CD4-positive, alpha-beta T cell (primary cell): ENCODE measurements around the gene WDR11. TPM values are rescaled to one million over a fixed set of nuclear protein-coding genes. Genes with fewer than 3 reads are reported as not detected.

Source experiments
- ATAC-seq: fragments of 200-7000 bp; cut with Tn5 transposase; one replicate; pipeline ENCODE4 v1.10.0; 2022; ENCODE audit warnings: mild to moderate bottlenecking; ENCODE audit not compliant: poor library complexity
- CTCF ChIA-PET: fragments of 350-600 bp; sonication (Branson Sonifier 250); formaldehyde crosslinking; loops from one replicate; lab custom pipeline; 2021; ENCODE audit warnings: antibody characterized with exemption, inconsistent platforms; lab: Charles Lee
- POLR2A ChIA-PET: fragments of 350-600 bp; sonication (Branson Sonifier 250); formaldehyde crosslinking; loops from one replicate; lab custom pipeline; 2021; ENCODE audit warnings: antibody characterized with exemption, inconsistent platforms; lab: Charles Lee
- DNase-seq, 14 experiments: peaks; one replicate each; pipeline ENCODE4 v3.0.0-alpha.2; 2013 to 2020; ENCODE audit warnings: mixed read lengths in 2 of 14
- H3K27ac ChIP-seq, 2 donors: one replicate each; pipeline versions ENCODE4 v1.5.1 to v1.7.0; 2013; ENCODE audit warnings: low read length in 2 of 2, low read depth in 1 of 2, mild to moderate bottlenecking in 1 of 2
- H3K27me3 ChIP-seq, 2 experiments: 1 replicate in 1 of 2; 2 replicates in 1 of 2; pipeline versions ENCODE4 v1.6.1 to v1.7.0; 2013; ENCODE audit warnings: low read length in 2 of 2, control low read depth in 1 of 2, mild to moderate bottlenecking in 1 of 2, moderate library complexity in 1 of 2; ENCODE audit not compliant: insufficient read depth in 2 of 2, control insufficient read depth in 1 of 2
- H3K36me3 ChIP-seq: one replicate; pipeline ENCODE4 v1.6.1; 2013; ENCODE audit warnings: low read length, control low read depth; ENCODE audit not compliant: insufficient read depth
- H3K4me1 ChIP-seq: one replicate; pipeline ENCODE4 v1.6.1; 2013; ENCODE audit warnings: low read length, control low read depth; ENCODE audit not compliant: insufficient read depth
- H3K4me3 ChIP-seq: one replicate; pipeline ENCODE4 v1.5.1; 2013; ENCODE audit warnings: mild to moderate bottlenecking, low read length, moderate library complexity
- H3K9me3 ChIP-seq, 2 experiments: 1 replicate in 1 of 2; 2 replicates in 1 of 2; pipeline versions ENCODE4 v1.6.1 to v1.7.0; 2013; ENCODE audit warnings: low read length in 2 of 2, mild to moderate bottlenecking in 2 of 2, control low read depth in 1 of 2, moderate library complexity in 1 of 2; ENCODE audit not compliant: control insufficient read depth in 1 of 2, insufficient read depth in 1 of 2
- H3K27ac Mint-ChIP-seq: one replicate; pipeline ENCODE4 v1.8.0; 2020; ENCODE audit warnings: mixed read lengths
- H3K27me3 Mint-ChIP-seq: one replicate; pipeline ENCODE4 v1.8.0; 2021; ENCODE audit warnings: mixed read lengths
- H3K36me3 Mint-ChIP-seq: one replicate; pipeline ENCODE4 v1.8.0; 2021; ENCODE audit warnings: low read depth, mixed read lengths
- H3K4me1 Mint-ChIP-seq: one replicate; pipeline ENCODE4 v1.8.0; 2021; ENCODE audit warnings: low read depth, mixed read lengths
- H3K4me3 Mint-ChIP-seq: one replicate; pipeline ENCODE4 v1.8.0; 2020; ENCODE audit warnings: mild to moderate bottlenecking, mixed read lengths
- H3K9me3 Mint-ChIP-seq: one replicate; pipeline ENCODE4 v1.8.0; 2020; ENCODE audit warnings: mixed read lengths
- intact Hi-C, 2 experiments: fragments of 100-400 bp; cut with DNase I in 1 of 2; cut with micrococcal nuclease in 1 of 2; formaldehyde crosslinking; loops; one replicate each; pipeline versions ENCODE4 v1.15.1 to v1.9.0; 2023 to 2025; cut with DNase I, micrococcal nuclease
- total RNA-seq, 174 experiments: library from RNA in 2 of 174; stranded (reverse) in 2 of 174; gene quantifications; one replicate each; pipeline ENCODE4 v1.2.3 and lab custom pipeline; 2021 to 2026
- TF ChIP-seq, protein P1 (sequence below): fragments of 200-600 bp; IDR thresholded peaks from one replicate; pipeline ENCODE4 v1.8.0; 2022; ENCODE audit warnings: antibody characterized with exemption, mild to moderate bottlenecking

Gene WDR11
- total RNA-seq, 2 experiments from 2014 or later, result 16.9 to 17.9 TPM

DNA sequence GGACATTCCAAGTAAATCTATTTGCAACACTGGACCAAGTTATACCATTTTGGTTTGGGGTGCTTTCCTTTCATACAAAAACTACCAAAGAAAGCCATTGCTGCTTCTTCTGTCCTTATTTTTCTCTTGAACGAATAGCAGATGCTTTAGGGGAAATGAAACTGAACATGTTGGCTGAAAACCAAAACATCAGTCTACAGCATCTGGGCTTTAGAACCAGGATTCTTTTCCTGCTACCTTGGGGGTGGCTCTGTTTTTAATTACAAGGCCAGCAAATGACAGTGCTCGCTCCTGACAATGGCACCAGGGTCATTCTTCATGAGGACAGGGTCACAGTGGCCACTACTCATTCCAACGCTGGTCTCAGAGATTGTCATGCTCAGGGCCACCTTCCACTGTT lies 80.3 kb downstream of the WDR11 start:
- Histone ChIP-seq H3K9me3 (no peaks in the 10 kb centered on the region), H3K36me3 (no peaks in the 10 kb centered on the region), H3K4me3 (no peak overlapping the region), H3K27me3 (peaks cover 0 to 3% of the 10 kb centered on the region in 2 experiments), H3K27ac (no peak overlapping the region), H3K4me1 (no peaks in the 10 kb centered on the region)
- H3K4me3 Mint-ChIP-seq, result no peak overlapping the region
- TF ChIP-seq, protein P1, sequence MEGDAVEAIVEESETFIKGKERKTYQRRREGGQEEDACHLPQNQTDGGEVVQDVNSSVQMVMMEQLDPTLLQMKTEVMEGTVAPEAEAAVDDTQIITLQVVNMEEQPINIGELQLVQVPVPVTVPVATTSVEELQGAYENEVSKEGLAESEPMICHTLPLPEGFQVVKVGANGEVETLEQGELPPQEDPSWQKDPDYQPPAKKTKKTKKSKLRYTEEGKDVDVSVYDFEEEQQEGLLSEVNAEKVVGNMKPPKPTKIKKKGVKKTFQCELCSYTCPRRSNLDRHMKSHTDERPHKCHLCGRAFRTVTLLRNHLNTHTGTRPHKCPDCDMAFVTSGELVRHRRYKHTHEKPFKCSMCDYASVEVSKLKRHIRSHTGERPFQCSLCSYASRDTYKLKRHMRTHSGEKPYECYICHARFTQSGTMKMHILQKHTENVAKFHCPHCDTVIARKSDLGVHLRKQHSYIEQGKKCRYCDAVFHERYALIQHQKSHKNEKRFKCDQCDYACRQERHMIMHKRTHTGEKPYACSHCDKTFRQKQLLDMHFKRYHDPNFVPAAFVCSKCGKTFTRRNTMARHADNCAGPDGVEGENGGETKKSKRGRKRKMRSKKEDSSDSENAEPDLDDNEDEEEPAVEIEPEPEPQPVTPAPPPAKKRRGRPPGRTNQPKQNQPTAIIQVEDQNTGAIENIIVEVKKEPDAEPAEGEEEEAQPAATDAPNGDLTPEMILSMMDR, result no peak
- no peak overlapping the region for H3K27ac Mint-ChIP-seq
- DNase-seq (no peak), ATAC-seq (no peak)
- POLR2A ChIA-PET, result no interaction called here
- H3K36me3 Mint-ChIP-seq, result no peaks in the 10 kb centered on the region
- H3K4me1 Mint-ChIP-seq, result no peaks in the 10 kb centered on the region
- H3K27me3 Mint-ChIP-seq, result peaks cover 5% of the 10 kb centered on the region
- intact Hi-C loops, result no loop called here
- no peaks in the 10 kb centered on the region for H3K9me3 Mint-ChIP-seq
- CTCF ChIA-PET, result no interaction called here

DNA sequence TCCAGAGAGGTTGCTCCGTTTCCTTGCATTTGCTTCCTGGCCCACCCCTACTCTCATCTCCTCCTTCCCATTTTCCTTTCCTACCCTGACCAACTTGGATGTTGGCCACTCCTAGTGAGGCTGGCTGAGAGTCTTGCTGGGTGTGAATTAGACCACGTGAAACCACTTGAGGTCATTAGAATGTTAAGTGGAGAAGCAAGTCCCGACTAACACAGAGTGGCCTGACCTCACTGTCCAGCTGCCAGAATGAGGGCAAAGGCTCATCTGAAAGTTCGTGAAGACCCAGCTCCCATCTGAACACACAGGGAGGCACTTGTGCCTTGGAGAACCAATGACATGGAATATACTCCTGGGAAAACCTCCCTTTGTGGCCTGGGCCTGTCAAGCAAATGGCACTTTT lies 80.8 kb downstream of the WDR11 start:
- no peak for ATAC-seq
- Mint-ChIP-seq H3K4me1 (no peaks in the 10 kb centered on the region), H3K36me3 (no peaks in the 10 kb centered on the region), H3K4me3 (no peak overlapping the region), H3K27me3 (peaks cover 5% of the 10 kb centered on the region), H3K27ac (no peak overlapping the region), H3K9me3 (no peaks in the 10 kb centered on the region)
- POLR2A ChIA-PET, result no interaction called here
- TF ChIP-seq, protein P1, result no peak
- H3K27ac ChIP-seq, result no peak overlapping the region
- CTCF ChIA-PET, result no interaction called here
- no peaks in the 10 kb centered on the region for H3K36me3 ChIP-seq
- no peak overlapping the region for H3K4me3 ChIP-seq
- intact Hi-C loops, result no loop called here
- H3K9me3 ChIP-seq, result no peaks in the 10 kb centered on the region
- peaks cover 0 to 3% of the 10 kb centered on the region in 2 experiments for H3K27me3 ChIP-seq
- DNase-seq, result no peak
- no peaks in the 10 kb centered on the region for H3K4me1 ChIP-seq

DNA sequence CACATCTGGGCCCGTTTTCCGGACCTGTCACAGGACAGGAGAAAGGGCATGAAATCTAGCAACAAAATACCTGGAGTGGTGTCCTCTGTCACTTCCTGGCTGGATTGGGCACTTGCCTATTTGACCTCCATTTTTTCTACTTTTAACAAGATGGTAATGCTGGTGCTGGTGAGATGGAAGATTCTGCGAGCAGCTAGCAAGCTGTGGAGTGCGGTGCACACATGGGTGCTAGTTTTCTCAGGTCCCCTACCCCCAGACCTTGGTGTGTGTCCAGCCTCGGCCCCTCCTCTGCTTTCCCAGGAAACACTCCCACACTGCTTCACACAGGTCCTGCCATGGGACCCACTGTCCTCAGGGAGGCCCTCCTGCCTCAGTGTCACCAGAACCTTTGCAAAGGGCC lies 87.7 kb downstream of the WDR11 start:
- H3K4me1 Mint-ChIP-seq, result peaks cover 6% of the 10 kb centered on the region
- H3K4me3 Mint-ChIP-seq, result no peak overlapping the region
- Histone ChIP-seq H3K4me3 (no peak overlapping the region), H3K27ac (no peak overlapping the region), H3K4me1 (peaks cover 8% of the 10 kb centered on the region), H3K36me3 (no peaks in the 10 kb centered on the region), H3K27me3 (peaks cover 0 to 3% of the 10 kb centered on the region in 2 experiments), H3K9me3 (no peaks in the 10 kb centered on the region)
- intact Hi-C loops, result no loop called here
- no peaks in the 10 kb centered on the region for H3K36me3 Mint-ChIP-seq
- DNase-seq (no peak), ATAC-seq (no peak)
- ChIA-PET CTCF (no interaction called here), POLR2A (no interaction called here)
- H3K27me3 Mint-ChIP-seq, result peaks cover 15% of the 10 kb centered on the region
- H3K27ac Mint-ChIP-seq, result no peak overlapping the region
- TF ChIP-seq, protein P1, result no peak
- H3K9me3 Mint-ChIP-seq, result no peaks in the 10 kb centered on the region
